Tibial nerve (tissue), 3 donors: ENCODE data around the gene TPPP2.

Experiments used
- POLR2A ChIP-seq, 2 donors: fragments of 450-650 bp; IDR thresholded peaks; one replicate each; pipeline ENCODE4 v1.6.1; 2017; ENCODE audit warnings: antibody characterized with exemption in 2 of 2, mild to moderate bottlenecking in 2 of 2, moderate library complexity in 2 of 2
- TF ChIP-seq, protein P1 (sequence below), 5 experiments: fragments of 200-600 bp in 3 of 5; fragments of 450-650 bp in 2 of 5; sonication (generic) in 3 of 5; IDR thresholded peaks; one replicate each; pipeline ENCODE4 v1.5.1; 2016 to 2019; ENCODE audit warnings: antibody characterized with exemption in 5 of 5, mild to moderate bottlenecking in 3 of 5, moderate library complexity in 2 of 5

DNA sequence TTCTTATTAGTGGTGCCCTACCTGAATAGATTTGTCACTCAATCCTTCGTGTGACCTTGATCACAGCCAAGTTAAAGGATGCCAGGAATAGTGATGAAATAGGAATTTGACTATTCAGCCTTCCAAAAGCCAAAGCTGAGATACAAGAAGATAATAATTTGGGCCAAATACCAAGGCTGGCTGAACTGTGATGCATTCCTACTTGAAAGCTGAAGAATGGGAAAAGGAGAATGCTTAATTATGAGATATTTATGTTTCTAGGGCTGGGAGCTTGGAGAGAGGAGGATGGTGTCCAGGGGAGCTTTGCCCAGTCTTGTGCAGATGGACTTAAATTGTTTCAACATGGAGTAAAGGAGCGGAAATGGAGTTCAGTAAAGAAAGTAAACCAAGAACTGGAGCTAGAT is 17.4 kb downstream of the TPPP2 start:
- TF ChIP-seq, protein P1, sequence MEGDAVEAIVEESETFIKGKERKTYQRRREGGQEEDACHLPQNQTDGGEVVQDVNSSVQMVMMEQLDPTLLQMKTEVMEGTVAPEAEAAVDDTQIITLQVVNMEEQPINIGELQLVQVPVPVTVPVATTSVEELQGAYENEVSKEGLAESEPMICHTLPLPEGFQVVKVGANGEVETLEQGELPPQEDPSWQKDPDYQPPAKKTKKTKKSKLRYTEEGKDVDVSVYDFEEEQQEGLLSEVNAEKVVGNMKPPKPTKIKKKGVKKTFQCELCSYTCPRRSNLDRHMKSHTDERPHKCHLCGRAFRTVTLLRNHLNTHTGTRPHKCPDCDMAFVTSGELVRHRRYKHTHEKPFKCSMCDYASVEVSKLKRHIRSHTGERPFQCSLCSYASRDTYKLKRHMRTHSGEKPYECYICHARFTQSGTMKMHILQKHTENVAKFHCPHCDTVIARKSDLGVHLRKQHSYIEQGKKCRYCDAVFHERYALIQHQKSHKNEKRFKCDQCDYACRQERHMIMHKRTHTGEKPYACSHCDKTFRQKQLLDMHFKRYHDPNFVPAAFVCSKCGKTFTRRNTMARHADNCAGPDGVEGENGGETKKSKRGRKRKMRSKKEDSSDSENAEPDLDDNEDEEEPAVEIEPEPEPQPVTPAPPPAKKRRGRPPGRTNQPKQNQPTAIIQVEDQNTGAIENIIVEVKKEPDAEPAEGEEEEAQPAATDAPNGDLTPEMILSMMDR (IDR thresholded peaks at IDR 0.05) = no peak
- TF ChIP-seq POLR2A (IDR thresholded peaks at IDR 0.05) = no peak
